GM19438 (cell line): Measurements from ENCODE around the gene ACSF2.

Experiments used
- ATAC-seq: cut with Tn5 transposase; IDR thresholded peaks from one replicate; pipeline ENCODE4 v1.9.1; 2021; ENCODE audit warnings: low read depth; ENCODE audit not compliant: unreplicated experiment

The ACSF2 gene

DNA sequence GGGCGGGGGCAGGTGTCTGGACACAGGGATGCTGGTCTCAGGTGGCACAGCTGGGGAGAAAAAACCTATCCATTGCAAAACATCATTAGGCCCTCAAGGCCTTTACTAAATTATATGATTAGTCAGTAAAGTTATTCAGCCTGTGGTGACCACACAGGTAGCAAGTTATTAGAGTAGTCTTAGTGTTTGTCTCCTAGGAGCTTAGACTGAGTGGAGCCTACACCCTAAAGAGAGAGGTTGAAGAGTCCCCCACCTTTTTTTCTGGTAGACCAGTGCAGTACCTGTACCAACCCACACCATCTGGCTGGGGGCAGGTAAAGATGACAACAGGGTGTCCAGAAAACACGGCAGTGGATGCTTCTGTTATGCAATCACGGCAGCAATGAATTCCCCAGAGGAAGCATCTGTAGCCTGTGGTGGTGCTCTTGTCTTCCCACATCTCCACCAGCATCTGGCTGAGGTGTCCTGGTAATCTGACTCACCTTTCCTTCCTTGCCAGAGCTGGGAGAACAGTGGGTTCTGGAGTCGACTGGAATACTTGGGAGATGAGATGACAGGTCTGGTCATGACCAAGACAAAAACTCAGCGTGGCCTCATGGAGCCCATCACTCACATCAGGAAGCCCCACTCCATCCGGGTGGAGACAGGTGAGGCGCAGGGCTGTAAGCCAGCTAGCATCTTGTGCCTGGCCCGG lies 93.3 kb downstream of the ACSF2 start:
- ATAC-seq, result no peak

DNA sequence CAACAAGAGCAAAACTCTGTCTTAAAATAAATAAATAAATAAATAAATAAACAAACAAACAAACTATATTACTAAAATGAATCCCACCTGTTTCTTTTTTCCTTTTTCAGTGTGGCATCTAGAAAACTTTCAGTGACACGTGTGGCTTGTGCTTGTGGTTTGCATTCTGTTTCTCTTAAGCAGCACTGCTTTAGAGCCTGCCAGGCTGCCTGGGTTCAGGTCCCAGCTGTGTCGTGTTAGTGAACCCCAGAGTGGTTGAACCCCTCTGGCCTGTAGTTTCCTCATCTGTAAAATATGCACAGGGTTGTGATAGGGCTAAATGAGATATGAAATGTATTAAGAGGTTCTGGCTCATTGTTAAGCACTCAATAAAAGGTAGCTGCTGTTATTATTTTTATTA lies 94.5 kb downstream of the ACSF2 start:
- ATAC-seq, result no peak

DNA sequence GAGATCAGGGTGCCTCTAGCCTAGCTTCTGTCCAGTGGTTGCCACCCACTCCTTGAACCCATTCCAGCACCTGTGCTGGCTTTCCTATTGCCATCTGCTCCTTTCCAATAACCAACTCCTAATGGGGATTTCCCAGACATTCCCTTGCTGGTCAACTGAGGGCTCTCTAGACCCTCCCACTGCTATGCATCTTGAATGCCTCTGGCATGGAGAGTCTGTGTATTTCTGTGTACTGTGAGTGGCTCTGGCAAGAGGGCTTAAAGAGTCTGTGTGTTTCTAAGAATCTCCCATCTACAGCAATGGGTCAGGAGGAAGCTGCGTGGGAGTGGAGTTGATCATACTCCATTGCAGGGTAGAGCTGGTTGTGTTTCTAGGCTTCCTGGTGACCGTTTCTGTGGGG lies 95.5 kb downstream of the ACSF2 start:
- no peak for ATAC-seq

DNA sequence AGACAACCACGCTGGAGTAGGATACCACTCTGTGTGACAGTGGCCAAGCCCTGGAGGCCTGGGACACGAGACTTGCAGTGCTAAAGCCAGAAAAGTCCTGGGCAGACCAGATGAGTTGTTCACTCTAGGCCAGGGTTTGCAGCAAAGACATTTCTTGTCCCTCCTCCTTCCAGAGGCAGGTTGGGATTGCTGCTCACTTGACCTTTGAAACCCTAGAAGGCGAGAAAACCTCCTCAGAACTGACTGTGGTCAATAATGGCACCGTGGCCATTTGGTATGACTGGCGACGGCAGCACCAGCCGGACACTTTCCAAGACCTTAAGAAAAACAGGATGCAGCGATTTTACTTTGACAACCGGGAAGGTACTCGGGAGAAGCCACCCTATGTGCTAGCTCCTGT lies 96.7 kb downstream of the ACSF2 start:
- no peak for ATAC-seq

DNA sequence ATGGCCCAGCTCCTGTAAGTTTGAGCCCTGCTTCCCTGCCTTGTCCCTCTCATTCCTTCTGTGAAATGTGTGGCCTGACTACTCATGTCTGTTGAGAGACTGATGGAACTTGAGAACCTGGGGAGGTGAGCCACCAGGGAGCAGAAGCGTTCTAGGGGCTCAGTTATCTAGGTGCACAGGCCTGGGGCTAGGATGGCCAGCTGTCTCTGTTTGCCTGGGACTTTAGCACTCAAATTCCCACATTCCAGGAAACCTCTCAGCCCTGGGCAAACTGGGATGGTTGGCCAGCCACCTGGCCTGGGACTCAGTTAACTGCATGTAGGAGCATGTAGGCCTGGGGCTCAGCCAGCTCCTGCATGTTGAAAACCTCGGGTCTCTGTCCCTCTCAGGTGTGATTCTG lies 97.2 kb downstream of the ACSF2 start:
- no peak for ATAC-seq
